ENCODE measurements around the gene GLRX2.

DNA sequence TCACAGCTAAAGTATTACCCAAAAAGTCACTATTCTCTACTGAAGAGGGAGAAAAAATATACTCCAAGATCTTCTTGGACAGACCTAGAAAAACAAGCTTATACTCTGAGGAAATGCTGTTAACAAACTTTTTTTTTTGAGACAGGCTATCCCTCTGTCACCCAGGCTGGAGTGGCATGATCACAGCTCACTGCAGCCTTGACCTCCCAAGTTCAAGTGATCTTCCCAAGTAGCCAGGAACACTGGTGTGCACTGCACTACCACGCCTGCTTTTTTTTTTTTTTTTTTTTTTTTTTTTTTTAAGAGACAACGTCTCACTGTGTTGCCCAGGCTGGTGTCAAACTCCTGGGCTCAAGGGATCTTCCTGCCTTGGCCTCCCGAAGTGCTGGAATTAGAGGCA lies 17.3 kb downstream of the GLRX2 start:
- TF ChIP-seq CTCF (IDR thresholded peaks at IDR 0.05) (no peak), POLR2AphosphoS5 (IDR thresholded peaks at IDR 0.05; ENCODE audit: low read depth, low read length) (no peak), TCF7L2 (IDR thresholded peaks at IDR 0.05; ENCODE audit: low read depth, low read length) (no peak)
